Cardiac fibroblast (primary cell): Measurements from ENCODE around the gene SYTL4.

Experiments used
- DNase-seq, 2 donors: peaks; one replicate each; pipeline versions ENCODE4 v3.0.0 to v3.0.0-alpha.2; 2010; ENCODE audit warnings: low read depth in 2 of 2
- H3K4me3 ChIP-seq, 2 donors: replicated peaks in 1 of 2; 1 replicate in 1 of 2; 2 replicates in 1 of 2; pipeline ENCODE4 v1.5.1; 2011; ENCODE audit warnings: low read depth in 2 of 2, low read length in 2 of 2, mild to moderate bottlenecking in 2 of 2, moderate library complexity in 1 of 2
- CTCF ChIP-seq: IDR thresholded peaks from one replicate; pipeline ENCODE4 v1.5.1; 2011; ENCODE audit warnings: low read depth, mild to moderate bottlenecking, low read length, inconsistent platforms

The SYTL4 gene

GRCh38 chrX:100681599-100681998 lies 50.3 kb downstream of the SYTL4 start:
- H3K4me3 ChIP-seq = no peak overlapping the region
- peak in 1 of 2 donors; percentile 41 for DNase-seq
- TF ChIP-seq CTCF = no peak

- no peak overlapping the region for H3K4me3 ChIP-seq
- DNase-seq = no peak
- TF ChIP-seq CTCF = no peak
Measured at GRCh38 chrX:100680756-100681155, 51.2 kb downstream of the SYTL4 start.

- no peak overlapping the region for H3K4me3 ChIP-seq
- no peak for TF ChIP-seq CTCF
- peak; percentile 56 to 71 for DNase-seq
Measured at GRCh38 chrX:100677611-100678181, 54.2 kb downstream of the SYTL4 start.

GRCh38 chrX:100674705-100675104 lies 57.2 kb downstream of the SYTL4 start:
- no peak overlapping the region for H3K4me3 ChIP-seq
- no peak for TF ChIP-seq CTCF
- no peak for DNase-seq

GRCh38 chrX:100673397-100673953 lies 58.4 kb downstream of the SYTL4 start:
- no peak overlapping the region for H3K4me3 ChIP-seq
- DNase-seq = peak; percentile 78 to 89
- TF ChIP-seq CTCF = no peak

- H3K4me3 ChIP-seq = no peak overlapping the region
- no peak for DNase-seq
- no peak for TF ChIP-seq CTCF
Measured at GRCh38 chrX:100672966-100673365, 59.0 kb downstream of the SYTL4 start.

- no peak for DNase-seq
- no peak for TF ChIP-seq CTCF
- H3K4me3 ChIP-seq = no peak overlapping the region
Measured at GRCh38 chrX:100663642-100664041, 68.3 kb downstream of the SYTL4 start.
